Neural crest cell (in vitro differentiated cells): ENCODE results near the gene PCDHGA9. TPM values are rescaled to one million over a fixed set of nuclear protein-coding genes. Genes with fewer than 3 reads are reported as not detected.

Experiments used
- DNase-seq: peaks from one replicate; pipeline ENCODE4 v3.0.0; 2021; ENCODE audit warnings: low read depth, mixed read lengths, low spot score
- H3K27ac Mint-ChIP-seq: one replicate; pipeline ENCODE4 v1.8.0; 2021; ENCODE audit warnings: mild to moderate bottlenecking, mixed read lengths; ENCODE audit not compliant: unreplicated experiment
- H3K27me3 Mint-ChIP-seq: 2 replicates; pipeline ENCODE4 v1.8.0; 2021; ENCODE audit warnings: low read depth, mild to moderate bottlenecking, mixed read lengths
- H3K36me3 Mint-ChIP-seq: 2 replicates; pipeline ENCODE4 v1.8.0; 2021; ENCODE audit warnings: low read depth, mild to moderate bottlenecking, mixed read lengths
- H3K4me1 Mint-ChIP-seq: 2 replicates; pipeline ENCODE4 v1.8.0; 2021; ENCODE audit warnings: mixed read lengths
- H3K4me3 Mint-ChIP-seq: one replicate; pipeline ENCODE4 v1.8.0; 2021; ENCODE audit warnings: mild to moderate bottlenecking, mixed read lengths
- H3K9me3 Mint-ChIP-seq: 2 replicates; pipeline ENCODE4 v1.8.0; 2021; ENCODE audit warnings: mixed read lengths
- CTCF ChIP-seq: fragments of 200-600 bp; sonication (generic); conservative IDR thresholded peaks from 2 replicates; pipeline ENCODE4 v1.5.0; 2021; ENCODE audit warnings: antibody characterized with exemption, mild to moderate bottlenecking
- total RNA-seq: library from RNA; stranded (reverse); gene quantifications from 2 replicates; pipeline ENCODE4 v1.2.1, GENCODE V29; 2021

The PCDHGA9 gene
- total RNA-seq, 1 donor from 2014 or later, result 0.72 TPM

GRCh38 chr5:141366016-141366896, 36.3 kb upstream of the PCDHGA9 start:
- H3K27me3 Mint-ChIP-seq, result no peaks in the 10 kb centered on the region
- DNase-seq, result no peak
- no peak overlapping the region for H3K27ac Mint-ChIP-seq
- H3K9me3 Mint-ChIP-seq, result peaks cover 17% of the 10 kb centered on the region
- peaks cover 32% of the 10 kb centered on the region for H3K36me3 Mint-ChIP-seq
- H3K4me3 Mint-ChIP-seq, result no peak overlapping the region
- H3K4me1 Mint-ChIP-seq, result no peaks in the 10 kb centered on the region
- no peak for TF ChIP-seq CTCF

- no peak for DNase-seq
- peaks cover 20% of the 10 kb centered on the region for H3K9me3 Mint-ChIP-seq
- TF ChIP-seq CTCF, result no peak
- H3K27ac Mint-ChIP-seq, result no peak within 1 kb of the TSS
- H3K4me1 Mint-ChIP-seq, result no peaks in the 10 kb centered on the region
- H3K36me3 Mint-ChIP-seq, result peaks cover 26% of the 10 kb centered on the region
- H3K4me3 Mint-ChIP-seq, result no peak within 1 kb of the TSS
- H3K27me3 Mint-ChIP-seq, result no peaks in the 10 kb centered on the region
Observed at GRCh38 chr5:141369994-141370848, 32.4 kb upstream of the PCDHGA9 start, which contains the start of gene PCDHGB3. Gene PCDHGB3 (plus strand): TSS chr5:141370242. CDS start chr5:141370395, 153 bp downstream.

- Mint-ChIP-seq H3K9me3 (peaks cover 14% of the 10 kb centered on the region), H3K36me3 (peaks cover 22% of the 10 kb centered on the region), H3K4me1 (no peaks in the 10 kb centered on the region), H3K27ac (no peak overlapping the region), H3K4me3 (no peak overlapping the region), H3K27me3 (no peaks in the 10 kb centered on the region)
- DNase-seq, result no peak
- no peak for TF ChIP-seq CTCF
Observed at GRCh38 chr5:141371572-141372475, 30.8 kb upstream of the PCDHGA9 start.

GRCh38 chr5:141373673-141374317, 28.8 kb upstream of the PCDHGA9 start, which contains the start of gene PCDHGA6:
Gene PCDHGA6 (plus strand): TSS chr5:141373891. CDS start chr5:141374084, 193 bp downstream.
- no peaks in the 10 kb centered on the region for H3K27me3 Mint-ChIP-seq
- H3K4me1 Mint-ChIP-seq, result no peaks in the 10 kb centered on the region
- peaks cover 22% of the 10 kb centered on the region for H3K36me3 Mint-ChIP-seq
- H3K27ac Mint-ChIP-seq, result no peak within 1 kb of the TSS
- peaks cover 18% of the 10 kb centered on the region for H3K9me3 Mint-ChIP-seq
- H3K4me3 Mint-ChIP-seq, result no peak within 1 kb of the TSS
- no peak for TF ChIP-seq CTCF
- no peak for DNase-seq
